HEK293T (cell line): Measurements from ENCODE around the gene MAST4.

Experiments
- CTBP1 ChIP-seq: fragments of 450-650 bp; IDR thresholded peaks from 2 replicates; pipeline ENCODE4 v1.6.1; 2016; ENCODE audit warnings: borderline replicate concordance
- ELF4 ChIP-seq: fragments of 450-650 bp; IDR thresholded peaks from 2 replicates; pipeline ENCODE4 v1.6.1; 2017; ENCODE audit warnings: antibody characterized with exemption
- FOXA1 ChIP-seq: fragments of 450-650 bp; IDR thresholded peaks from 2 replicates; pipeline ENCODE4 v1.6.1; 2016; ENCODE audit warnings: mild to moderate bottlenecking
- FOXK2 ChIP-seq: fragments of 450-650 bp; IDR thresholded peaks from 2 replicates; pipeline ENCODE4 v1.6.1; 2016; ENCODE audit warnings: mild to moderate bottlenecking
- NFRKB ChIP-seq: fragments of 450-650 bp; IDR thresholded peaks from 2 replicates; pipeline ENCODE4 v1.6.1; 2016; ENCODE audit warnings: mild to moderate bottlenecking, moderate library complexity
- SP1 ChIP-seq: fragments of 450-650 bp; IDR thresholded peaks from 2 replicates; pipeline ENCODE4 v1.6.1; 2017
- SUZ12 ChIP-seq: fragments of 450-650 bp; IDR thresholded peaks from 2 replicates; pipeline ENCODE4 v1.6.1; 2016; ENCODE audit warnings: mild to moderate bottlenecking
- TARDBP ChIP-seq: fragments of 450-650 bp; IDR thresholded peaks from 2 replicates; pipeline ENCODE4 v1.6.1; 2016
- ZNF384 ChIP-seq: fragments of 450-650 bp; IDR thresholded peaks from 2 replicates; pipeline ENCODE4 v1.6.1; 2016
- TF ChIP-seq, protein P1 (sequence below): fragments of 450-650 bp; IDR thresholded peaks from 2 replicates; pipeline ENCODE4 v1.6.1; 2016

DNA sequence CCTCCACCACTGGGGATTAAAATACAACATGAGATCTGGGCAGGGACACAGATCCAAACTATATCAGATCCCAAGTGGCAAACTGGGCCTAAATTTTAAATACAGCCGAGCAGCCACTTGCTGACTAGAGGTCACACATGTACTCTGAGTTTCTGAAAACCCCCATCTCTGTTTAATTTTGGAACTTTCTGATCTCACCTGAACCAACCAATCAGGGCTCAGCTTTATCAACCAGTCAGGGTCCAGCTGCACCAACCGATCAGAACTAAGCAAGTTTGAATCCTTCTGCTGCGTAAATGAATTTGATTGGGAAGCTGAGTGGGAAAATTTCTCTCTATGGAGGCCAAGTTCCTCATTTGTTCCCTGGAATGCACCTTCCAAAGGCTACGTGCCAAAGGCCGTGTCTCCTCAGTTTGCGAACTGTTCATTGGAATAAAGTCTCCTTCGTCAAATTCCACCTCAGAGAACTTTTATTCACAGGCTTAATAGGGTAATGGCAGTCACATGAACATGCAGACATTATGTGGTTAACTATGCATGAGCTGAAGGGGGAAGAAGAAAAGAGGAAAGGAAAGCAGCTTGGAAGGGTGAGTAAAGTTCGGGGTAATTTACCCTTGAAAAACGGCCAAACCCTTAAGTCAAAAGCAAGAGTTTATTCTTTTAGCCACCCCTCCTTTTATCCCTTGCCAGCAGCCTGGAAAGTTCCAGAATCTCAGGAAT, 596.7 kb downstream of the MAST4 start:
- TF ChIP-seq SP1 (no peak), ELF4 (no peak), FOXK2 (no peak), ZNF384 (no peak), TARDBP (no peak), FOXA1 (no peak), NFRKB (no peak), SUZ12 (no peak), CTBP1 (no peak)
- TF ChIP-seq, protein P1, sequence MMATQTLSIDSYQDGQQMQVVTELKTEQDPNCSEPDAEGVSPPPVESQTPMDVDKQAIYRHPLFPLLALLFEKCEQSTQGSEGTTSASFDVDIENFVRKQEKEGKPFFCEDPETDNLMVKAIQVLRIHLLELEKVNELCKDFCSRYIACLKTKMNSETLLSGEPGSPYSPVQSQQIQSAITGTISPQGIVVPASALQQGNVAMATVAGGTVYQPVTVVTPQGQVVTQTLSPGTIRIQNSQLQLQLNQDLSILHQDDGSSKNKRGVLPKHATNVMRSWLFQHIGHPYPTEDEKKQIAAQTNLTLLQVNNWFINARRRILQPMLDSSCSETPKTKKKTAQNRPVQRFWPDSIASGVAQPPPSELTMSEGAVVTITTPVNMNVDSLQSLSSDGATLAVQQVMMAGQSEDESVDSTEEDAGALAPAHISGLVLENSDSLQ, result no peak
